Vagina (tissue), 2 donors: Measurements from ENCODE around the gene SDHAF4. TPM values are rescaled to one million over a fixed set of nuclear protein-coding genes. Genes with fewer than 3 reads are reported as not detected.

Experiments
- DNase-seq, 2 donors: peaks; one replicate each; pipeline ENCODE4 v3.0.0-alpha.2; 2017; ENCODE audit errors: extremely low spot score in 2 of 2
- H3K27ac ChIP-seq: fragments of 200-600 bp; sonication (generic); one replicate; pipeline ENCODE4 v1.5.1; 2019
- H3K27me3 ChIP-seq: fragments of 200-600 bp; sonication (generic); one replicate; pipeline ENCODE4 v1.5.1; 2019
- H3K36me3 ChIP-seq, 2 donors: fragments of 200-600 bp; sonication (generic); one replicate each; pipeline ENCODE4 v1.5.1; 2017 to 2019
- H3K4me1 ChIP-seq: fragments of 200-600 bp; sonication (generic); one replicate; pipeline ENCODE4 v1.5.1; 2019
- H3K4me3 ChIP-seq, 2 donors: fragments of 200-600 bp; sonication (generic); 1 replicate in 1 of 2; 2 replicates in 1 of 2; pipeline ENCODE4 v1.5.1; 2016 to 2019
- H3K9me3 ChIP-seq: fragments of 200-600 bp; sonication (generic); one replicate; pipeline ENCODE4 v1.5.1; 2019
- CTCF ChIP-seq, 3 experiments: fragments of 450-650 bp in 2 of 3; fragments of 200-600 bp in 1 of 3; sonication (generic) in 1 of 3; IDR thresholded peaks; one replicate each; pipeline ENCODE4 v1.5.1; 2017 to 2019; ENCODE audit warnings: antibody characterized with exemption in 3 of 3, mild to moderate bottlenecking in 2 of 3, moderate library complexity in 2 of 3
- POLR2A ChIP-seq, 2 donors: fragments of 450-650 bp; IDR thresholded peaks; one replicate each; pipeline ENCODE4 v1.6.1; 2017; ENCODE audit warnings: antibody characterized with exemption in 2 of 2, mild to moderate bottlenecking in 2 of 2, moderate library complexity in 2 of 2
- POLR2AphosphoS5 ChIP-seq, 2 donors: sonication (generic); formaldehyde crosslinking; IDR thresholded peaks; one replicate each; pipeline ENCODE4 v1.9.0; 2017; ENCODE audit warnings: antibody characterized with exemption in 2 of 2, mild to moderate bottlenecking in 2 of 2, low read depth in 1 of 2; ENCODE audit not compliant: insufficient read depth in 1 of 2
- intact Hi-C: fragments of 100-400 bp; cut with DNase I; formaldehyde crosslinking; loops from one replicate; pipeline ENCODE4 v1.15.1; 2023
- total RNA-seq: library from RNA; depleted of rRNA; stranded (reverse); fragments of >200 nt; gene quantifications from one replicate; pipeline ENCODE4 v1.2.3, GENCODE V29; 2016

Gene SDHAF4
- total RNA-seq = 5.6 TPM

DNA sequence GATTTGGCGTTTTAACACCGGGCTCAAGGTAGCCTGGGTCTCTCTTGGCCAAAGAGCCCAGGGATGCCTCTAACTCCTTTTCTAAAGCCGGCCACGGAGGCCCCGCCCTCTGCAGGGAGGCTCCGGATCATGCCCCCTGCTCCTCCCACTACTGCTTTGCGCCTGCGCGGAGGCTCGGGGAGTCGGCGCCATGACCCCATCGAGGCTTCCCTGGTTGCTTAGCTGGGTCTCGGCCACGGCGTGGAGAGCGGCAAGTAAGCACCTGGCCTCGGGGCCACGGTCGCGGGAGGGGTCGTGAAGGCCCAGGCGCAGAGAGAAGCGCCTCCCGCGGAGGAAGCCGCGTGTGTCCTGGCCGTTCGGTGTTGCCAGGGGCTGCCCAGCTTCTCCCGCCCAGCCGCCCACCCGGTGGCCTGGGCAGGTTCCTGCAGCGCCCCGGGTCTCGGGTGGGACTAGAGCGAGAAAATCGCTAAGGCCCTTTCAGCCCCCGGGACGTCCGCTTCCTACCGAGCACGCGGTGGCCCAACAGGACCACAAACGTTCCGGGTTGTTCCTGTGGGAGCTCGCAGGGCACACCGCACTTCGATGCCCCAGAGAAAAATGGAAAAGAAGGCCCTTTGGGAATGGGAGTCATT lies at the start of gene SDHAF4:
Gene SDHAF4, plus strand, starts transcription at position 180 of the 632 bp plus-strand sequence. Its CDS starts 11 bp downstream, at position 191.
- H3K36me3 ChIP-seq = no peaks in the 10 kb centered on the region
- no peaks in the 10 kb centered on the region for H3K27me3 ChIP-seq

GRCh38 chr6:70518723-70519122 lies 48.0 kb upstream of the SDHAF4 start:
- H3K9me3 ChIP-seq = no peaks in the 10 kb centered on the region
- intact Hi-C loops = no loop called here
- H3K4me1 ChIP-seq = no peaks in the 10 kb centered on the region
- H3K27ac ChIP-seq = no peak overlapping the region
- no peaks in the 10 kb centered on the region for H3K27me3 ChIP-seq
- TF ChIP-seq POLR2AphosphoS5 (IDR thresholded peaks at IDR 0.05; ENCODE audit: insufficient read depth in 1 of 2, low read depth in 1 of 2) (no peak), CTCF (IDR thresholded peaks at IDR 0.05) (no peak), POLR2A (IDR thresholded peaks at IDR 0.05) (no peak)
- no peak for DNase-seq
- peaks cover 0 to 7% of the 10 kb centered on the region in 2 donors for H3K36me3 ChIP-seq
- no peak overlapping the region for H3K4me3 ChIP-seq

More for the DNA sequence above, at the start of gene SDHAF4:
- H3K9me3 ChIP-seq = no peaks in the 10 kb centered on the region
- H3K4me1 ChIP-seq = peaks cover 11% of the 10 kb centered on the region
- peak within 1 kb of the TSS; percentile 86 for H3K27ac ChIP-seq
- intact Hi-C loops = no loop called here
- TF ChIP-seq POLR2A (IDR thresholded peaks at IDR 0.05) (peak in 1 of 2 donors; percentile 78), POLR2AphosphoS5 (IDR thresholded peaks at IDR 0.05; ENCODE audit: insufficient read depth in 1 of 2, low read depth in 1 of 2) (peak; percentile 89 to 95), CTCF (IDR thresholded peaks at IDR 0.05) (no peak)
- DNase-seq = no peak
- peak within 1 kb of the TSS; percentile 77 to 78 for H3K4me3 ChIP-seq

DNA sequence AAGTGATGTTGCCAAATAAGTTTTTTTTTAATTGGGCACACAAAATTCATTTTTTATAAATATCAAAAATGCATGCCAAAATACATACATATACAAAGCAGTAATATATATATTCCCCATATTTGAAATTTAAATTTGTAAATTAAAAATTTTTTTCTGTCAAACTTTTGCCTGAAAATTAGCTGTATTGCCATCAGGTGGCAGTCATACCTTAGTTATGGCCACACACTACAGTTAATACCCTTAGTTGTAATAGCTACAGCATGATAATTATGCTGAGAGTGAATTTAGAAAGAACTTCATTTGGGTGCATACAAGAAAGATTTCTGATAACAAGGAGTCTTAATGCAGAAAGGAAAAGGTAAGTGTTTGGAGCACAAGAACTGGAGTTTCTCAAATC lies 46.2 kb upstream of the SDHAF4 start:
- H3K4me3 ChIP-seq = no peak overlapping the region
- no peak overlapping the region for H3K27ac ChIP-seq
- TF ChIP-seq POLR2A (IDR thresholded peaks at IDR 0.05) (no peak), CTCF (IDR thresholded peaks at IDR 0.05) (no peak), POLR2AphosphoS5 (IDR thresholded peaks at IDR 0.05; ENCODE audit: insufficient read depth in 1 of 2, low read depth in 1 of 2) (no peak)
- no peaks in the 10 kb centered on the region for H3K9me3 ChIP-seq
- peaks cover 0 to 15% of the 10 kb centered on the region in 2 donors for H3K36me3 ChIP-seq
- intact Hi-C loops = no loop called here
- H3K4me1 ChIP-seq = no peaks in the 10 kb centered on the region
- no peak for DNase-seq
- H3K27me3 ChIP-seq = no peaks in the 10 kb centered on the region

GRCh38 chr6:70524721-70525286 lies 41.9 kb upstream of the SDHAF4 start:
- no peak overlapping the region for H3K27ac ChIP-seq
- no peaks in the 10 kb centered on the region for H3K9me3 ChIP-seq
- intact Hi-C loops = no loop called here
- TF ChIP-seq POLR2AphosphoS5 (IDR thresholded peaks at IDR 0.05; ENCODE audit: insufficient read depth in 1 of 2, low read depth in 1 of 2) = no peak
- no peak for TF ChIP-seq CTCF (IDR thresholded peaks at IDR 0.05)
- no peak for TF ChIP-seq POLR2A (IDR thresholded peaks at IDR 0.05)
- H3K27me3 ChIP-seq = no peaks in the 10 kb centered on the region
- no peak for DNase-seq
- no peak overlapping the region for H3K4me3 ChIP-seq
- H3K36me3 ChIP-seq = peaks cover 0 to 22% of the 10 kb centered on the region in 2 donors
- no peaks in the 10 kb centered on the region for H3K4me1 ChIP-seq
